ENCODE measurements around the gene FBXW12. TPM values are rescaled to one million over a fixed set of nuclear protein-coding genes. Genes with fewer than 3 reads are reported as not detected.

FBXW12 gene
- total RNA-seq, 1 experiment from 2014 or later: 0.74 TPM

- no peak overlapping the region for H3K4ac ChIP-seq (ENCODE audit: low read depth, low read length)
- no peak overlapping the region for H2AK5ac ChIP-seq (ENCODE audit: insufficient read length, low read length)
- no peak overlapping the region for H4K91ac ChIP-seq (ENCODE audit: insufficient read length, low read depth, low read length)
- no peaks in the 10 kb centered on the region for H3K9me3 ChIP-seq (ENCODE audit: control insufficient read depth, low read depth, low read length)
- no peak overlapping the region for H2AFZ ChIP-seq (ENCODE audit: low read length)
- H3K9ac ChIP-seq (ENCODE audit: extremely low read depth, insufficient read length, low read length): no peak overlapping the region
- H3K4me2 ChIP-seq (ENCODE audit: insufficient read depth, insufficient read length, low read length): no peak overlapping the region
- H4K5ac ChIP-seq (ENCODE audit: insufficient read length, low read depth, low read length): no peak overlapping the region
- no peak overlapping the region for H3K56ac ChIP-seq (ENCODE audit: insufficient read length, low read depth, low read length)
- no peak for DNase-seq
- no peak overlapping the region for H3K27ac ChIP-seq (ENCODE audit: insufficient read length, low read depth, low read length)
- no peak overlapping the region for H3K18ac ChIP-seq (ENCODE audit: insufficient read length, low read depth, low read length)
- Mint-ChIP-seq H3K4me1 (no peaks in the 10 kb centered on the region), H3K36me3 (ENCODE audit: insufficient read depth in 1 of 3, low read depth in 3 of 3) (peaks cover 49 to 95% (median 89%) of the 10 kb centered on the region in 3 experiments), H3K9me3 (no peaks in the 10 kb centered on the region), H3K4me3 (no peak overlapping the region), H3K27me3 (ENCODE audit: low read depth) (no peaks in the 10 kb centered on the region), H3K27ac (no peak overlapping the region)
- no peak overlapping the region for H2BK120ac ChIP-seq (ENCODE audit: low read depth, low read length, poor library complexity, severe bottlenecking)
- H4K20me1 ChIP-seq (ENCODE audit: control insufficient read depth, insufficient read depth, insufficient read length): no peaks in the 10 kb centered on the region
- no peak overlapping the region for H4K8ac ChIP-seq (replicated peaks; ENCODE audit: insufficient read length, low read depth, low read length)
- no peaks in the 10 kb centered on the region for H3K79me2 ChIP-seq (ENCODE audit: insufficient read depth, low read length)
- H2BK12ac ChIP-seq (ENCODE audit: insufficient read length, low read depth, low read length): no peak overlapping the region
- no peak overlapping the region for H3K23ac ChIP-seq (ENCODE audit: insufficient read length, low read depth, low read length)
- H3K27me3 ChIP-seq (ENCODE audit: insufficient read depth, low read length): no peaks in the 10 kb centered on the region
- H2BK15ac ChIP-seq (ENCODE audit: low read depth, low read length): no peak overlapping the region
- H3K79me1 ChIP-seq (ENCODE audit: insufficient read depth, low read depth, low read length, poor library complexity, severe bottlenecking): no peaks in the 10 kb centered on the region
- TF ChIP-seq CTCF (conservative IDR thresholded peaks at IDR 0.05): no peak
- H2BK20ac ChIP-seq (ENCODE audit: low read depth, low read length, poor library complexity, severe bottlenecking): no peak overlapping the region
- no peaks in the 10 kb centered on the region for H3K23me2 ChIP-seq (ENCODE audit: insufficient read length, low read depth, low read length, poor library complexity, severe bottlenecking)
- H2BK5ac ChIP-seq (ENCODE audit: insufficient read length, low read length): no peak overlapping the region
- H3T11ph ChIP-seq (ENCODE audit: low read length): no peak overlapping the region
- no peak overlapping the region for H3K14ac ChIP-seq (ENCODE audit: insufficient read depth, low read length)
- H3K4me1 ChIP-seq (ENCODE audit: insufficient read depth, low read length): no peaks in the 10 kb centered on the region
- no CpG with 5 or more reads among the region's 14 CpGs for WGBS (ENCODE audit: extremely low coverage, insufficient read length, low lambda C conversion rate)
These were observed 44.1 kb downstream of the FBXW12 start for GRCh38 chr3:48416091-48416505.
